SKM-1 (cell line): ENCODE measurements around the gene HACD4.

ENCODE experiments used
- DNase-seq: peaks from one replicate; lab custom pipeline; 2025; ENCODE audit not compliant: unreplicated experiment; lab: John Stamatoyannopoulos, UW

The HACD4 gene, protein sequence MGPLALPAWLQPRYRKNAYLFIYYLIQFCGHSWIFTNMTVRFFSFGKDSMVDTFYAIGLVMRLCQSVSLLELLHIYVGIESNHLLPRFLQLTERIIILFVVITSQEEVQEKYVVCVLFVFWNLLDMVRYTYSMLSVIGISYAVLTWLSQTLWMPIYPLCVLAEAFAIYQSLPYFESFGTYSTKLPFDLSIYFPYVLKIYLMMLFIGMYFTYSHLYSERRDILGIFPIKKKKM

DNA sequence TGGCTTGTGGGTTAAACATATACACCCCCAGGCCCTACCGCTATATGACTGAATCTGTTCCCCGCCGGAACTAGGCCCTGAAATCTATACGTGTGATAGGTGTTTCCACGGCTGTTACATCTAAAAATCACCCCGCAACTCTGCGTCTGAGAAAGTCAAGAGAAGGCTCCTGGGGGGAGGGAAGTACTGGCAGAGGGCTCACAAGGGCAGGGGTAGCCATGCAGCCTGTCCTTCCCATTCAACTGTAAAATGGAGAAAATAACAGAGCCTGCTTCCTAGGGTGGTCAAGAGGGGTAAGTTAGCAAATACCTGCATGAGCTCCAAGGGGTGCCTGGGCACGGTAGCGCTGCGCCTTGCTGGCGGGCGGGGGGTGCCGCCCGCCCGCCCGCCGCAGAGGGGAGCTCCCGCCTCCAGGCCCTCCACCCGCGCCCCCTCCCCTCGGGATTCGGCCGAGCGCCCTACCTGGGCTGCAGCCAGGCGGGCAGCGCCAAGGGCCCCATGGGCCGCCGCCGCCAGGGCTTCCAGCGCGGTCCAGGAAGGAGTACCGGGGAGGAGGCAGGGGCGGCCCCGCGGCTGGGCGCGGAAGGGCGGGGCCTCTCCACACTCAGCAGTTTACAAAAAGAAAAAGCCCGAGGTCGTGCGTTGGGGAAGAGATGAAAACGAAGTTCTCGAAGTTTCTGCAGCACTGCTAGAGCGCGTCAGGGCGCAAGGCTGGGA, at the start of gene HACD4:
TSS of gene HACD4 (minus strand) at position 550 of the 717 bp plus-strand sequence. CDS start at position 500, 50 bp downstream.
- DNase-seq, result no peak

DNA sequence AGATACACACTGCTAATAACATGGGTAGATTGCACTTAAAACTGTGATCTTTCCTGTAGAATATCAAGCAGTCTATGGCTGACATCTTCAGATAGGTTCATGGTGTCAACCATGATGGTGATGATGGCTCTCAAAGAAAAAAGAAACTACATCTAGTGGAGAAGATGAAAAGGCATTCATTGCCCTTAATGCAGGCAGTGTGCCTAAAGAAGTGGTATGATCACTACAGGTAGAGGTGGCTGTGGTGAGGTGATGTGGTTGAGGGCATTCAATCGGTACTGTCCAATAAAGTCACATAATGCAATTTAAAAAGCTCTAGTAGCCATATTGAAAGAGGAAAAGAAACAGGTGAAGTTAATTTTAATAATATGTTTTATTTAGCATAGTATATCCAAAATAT, 49.4 kb upstream of the HACD4 start:
- DNase-seq, result no peak

DNA sequence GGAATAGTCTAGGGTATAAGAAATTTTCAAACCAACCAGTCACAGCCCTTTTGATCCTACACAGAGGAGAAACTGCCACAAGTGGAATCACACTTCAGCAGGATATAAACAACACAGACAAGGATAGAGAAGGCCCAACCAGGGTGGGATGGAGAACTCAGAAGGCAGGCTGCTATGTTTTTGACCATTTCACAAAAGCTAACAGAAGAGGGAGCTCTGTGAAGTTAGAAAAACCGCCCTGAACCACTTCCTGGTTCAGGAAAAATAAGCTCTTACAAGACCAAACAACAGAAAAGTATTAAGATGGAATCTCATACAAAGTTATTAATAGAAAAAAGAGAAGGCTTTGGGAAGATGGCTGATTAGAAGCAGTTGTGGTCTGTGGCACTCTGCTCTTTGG, 47.3 kb upstream of the HACD4 start:
- DNase-seq, result no peak

DNA sequence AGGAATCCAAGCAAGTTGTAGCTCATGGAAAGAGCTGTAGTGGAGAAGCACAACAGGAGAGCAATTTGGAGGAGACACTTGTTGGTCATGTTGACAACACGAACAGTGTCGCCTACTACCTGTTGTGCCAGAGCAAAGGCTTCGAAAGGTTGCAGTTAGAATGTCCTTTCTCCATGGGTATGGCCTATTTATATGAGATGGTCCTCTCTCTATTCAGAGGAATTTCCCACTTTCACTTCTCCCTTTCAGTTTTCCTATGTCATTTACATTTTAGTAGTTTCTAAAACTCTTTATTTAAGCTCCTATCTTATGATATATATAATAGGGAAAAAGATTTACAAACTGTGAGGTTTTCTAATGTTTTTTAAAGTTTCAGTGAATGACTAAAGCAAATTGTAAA, 46.3 kb upstream of the HACD4 start, which contains the start of gene IFNB1:
TSS of gene IFNB1 (minus strand) at position 162 of the 400 bp plus-strand sequence. CDS start at position 89, 73 bp downstream.
- DNase-seq, result no peak

DNA sequence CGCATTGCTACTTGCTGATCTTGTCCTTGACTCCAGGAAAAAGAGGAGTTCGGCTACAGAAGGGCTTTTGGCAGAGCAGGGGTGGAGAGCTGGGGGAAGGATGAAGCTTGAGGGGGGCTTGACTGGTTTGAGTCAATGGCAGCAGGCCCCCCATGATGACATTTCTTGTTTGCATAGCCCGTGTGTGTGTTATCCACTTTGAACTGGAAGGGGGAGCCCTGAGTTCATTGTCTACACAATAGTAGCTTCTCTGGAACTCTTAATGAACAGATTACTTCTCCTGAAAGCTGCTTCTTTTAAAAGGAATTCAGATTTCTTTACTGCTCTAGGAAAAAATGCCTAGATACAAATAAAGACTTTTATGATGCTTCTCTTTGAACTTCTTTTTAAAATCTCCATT, 44.0 kb upstream of the HACD4 start:
- no peak for DNase-seq

DNA sequence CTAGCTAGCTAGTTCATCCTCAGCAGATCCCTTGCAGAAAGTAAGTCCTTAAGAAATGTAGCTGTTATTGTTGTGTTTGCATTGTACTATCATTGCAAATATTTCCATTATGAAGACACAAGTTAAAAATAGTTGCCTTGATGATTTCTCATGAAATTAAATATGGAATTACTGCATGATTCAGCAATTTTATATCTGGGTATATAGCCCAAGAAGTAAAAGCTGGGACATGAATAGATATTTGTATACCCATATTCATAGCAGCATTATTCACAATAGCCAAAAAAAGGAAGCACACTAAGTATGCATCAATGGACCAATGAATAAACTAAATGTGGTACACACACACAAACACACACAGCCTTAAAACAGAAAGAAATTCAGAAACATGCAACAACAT, 39.5 kb upstream of the HACD4 start:
- DNase-seq, result no peak

DNA sequence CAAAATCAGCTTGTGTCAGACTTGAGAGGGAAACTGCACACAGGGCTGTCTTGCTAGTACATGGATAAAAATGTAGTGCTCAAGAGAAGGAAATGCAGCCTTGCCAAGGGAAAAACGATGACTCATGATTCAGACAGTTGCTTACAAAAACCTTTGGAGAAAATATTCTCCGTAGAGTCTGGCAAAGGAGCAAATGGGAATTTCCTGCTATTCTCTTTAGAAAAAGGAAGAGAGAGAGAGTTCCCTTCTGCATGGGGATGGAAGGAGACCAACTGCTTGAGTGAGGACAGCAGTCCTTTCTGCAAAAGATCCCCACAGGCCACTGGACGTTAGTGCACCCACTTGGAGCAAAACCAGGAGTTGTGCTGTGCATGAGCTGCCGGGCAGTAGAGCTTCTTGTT, 38.7 kb upstream of the HACD4 start:
- DNase-seq, result no peak

DNA sequence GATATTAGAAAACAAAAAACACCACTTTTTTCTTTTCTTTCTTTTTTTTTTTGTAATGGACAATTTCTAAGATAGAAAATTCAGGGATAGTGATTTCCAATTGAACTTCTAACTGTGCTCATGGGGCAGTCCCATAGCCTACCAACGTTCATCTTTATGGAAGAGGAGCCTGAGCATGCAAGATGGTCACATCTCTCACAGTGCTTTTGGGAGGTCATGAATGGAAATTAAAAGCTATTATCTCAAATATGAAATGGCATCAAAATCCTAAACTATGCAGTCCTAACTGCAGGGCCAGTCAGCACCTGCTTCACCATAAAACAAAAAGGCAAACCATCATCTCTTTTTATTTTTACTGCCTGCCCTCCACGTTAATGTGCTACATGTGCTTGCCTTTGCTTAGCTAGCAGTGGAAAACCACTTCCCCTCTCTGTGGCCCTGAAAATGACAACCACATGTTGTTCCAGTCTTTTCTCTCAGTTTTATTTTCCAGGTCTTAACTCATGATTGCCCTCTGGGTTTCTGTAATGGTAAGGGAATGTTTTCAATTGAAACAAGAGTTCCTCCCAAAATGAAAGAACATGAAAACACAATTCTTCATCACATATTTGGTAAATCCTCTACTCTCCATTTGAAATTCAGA, 29.6 kb upstream of the HACD4 start:
- no peak for DNase-seq

DNA sequence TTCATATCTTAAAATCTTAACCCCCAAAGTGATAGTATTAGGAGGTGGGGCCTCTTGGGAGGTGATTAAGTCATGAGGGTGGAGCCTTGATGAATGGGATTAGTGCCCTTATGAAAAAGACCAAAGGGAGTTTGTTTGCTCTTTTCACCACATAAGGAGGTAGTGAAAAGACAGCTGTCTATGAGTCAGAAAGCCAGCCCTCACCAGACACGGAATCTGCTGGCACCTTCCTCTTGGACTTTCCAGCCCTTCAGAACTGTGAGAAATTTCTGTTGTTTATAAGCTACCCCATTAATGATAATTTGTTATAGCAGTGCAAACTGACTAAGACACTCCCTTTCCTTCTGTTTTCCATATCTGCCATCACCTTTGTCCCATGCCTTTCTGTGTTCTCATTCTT, 25.5 kb upstream of the HACD4 start:
- DNase-seq, result no peak

DNA sequence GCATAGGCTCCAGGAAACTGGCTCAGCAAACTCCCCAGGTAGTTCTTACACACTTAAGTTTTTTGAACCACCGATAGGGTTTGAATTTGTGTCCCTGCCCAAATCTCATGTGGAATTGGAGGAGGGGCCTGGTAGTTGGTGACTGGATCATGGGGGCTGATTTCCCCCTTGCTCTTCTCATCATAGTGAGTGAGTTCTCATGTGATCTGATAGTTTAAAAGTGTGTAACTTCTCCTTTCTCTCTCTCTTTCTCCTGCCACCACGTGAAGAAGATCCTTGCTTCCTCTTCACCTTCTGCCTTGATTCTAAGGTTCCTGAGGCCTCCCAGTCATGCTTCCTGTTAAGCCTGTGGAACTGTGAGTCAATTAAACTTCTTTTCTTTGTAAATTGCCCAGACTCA, 22.4 kb upstream of the HACD4 start:
- peak; percentile 7 for DNase-seq

DNA sequence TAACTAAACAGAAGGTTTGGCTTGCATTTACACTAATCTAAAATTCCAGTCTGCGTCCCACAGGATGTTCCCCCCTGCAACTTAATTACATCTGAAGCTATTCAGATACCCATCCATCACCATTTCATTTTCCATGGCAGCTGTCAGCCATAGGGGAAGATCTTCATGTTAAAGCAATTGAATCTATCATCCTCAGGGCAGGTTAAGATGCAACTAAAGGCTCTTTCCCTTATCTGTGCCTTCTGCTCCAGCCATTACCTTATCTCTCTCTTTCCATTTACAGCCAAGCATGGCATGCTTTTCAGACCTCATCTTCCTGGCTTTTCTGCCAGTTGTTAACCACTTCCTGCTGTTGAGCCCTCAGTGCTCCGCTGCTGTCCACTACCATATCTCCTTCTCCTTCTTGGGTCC, 15.8 kb upstream of the HACD4 start:
- DNase-seq, result peak; percentile 37

DNA sequence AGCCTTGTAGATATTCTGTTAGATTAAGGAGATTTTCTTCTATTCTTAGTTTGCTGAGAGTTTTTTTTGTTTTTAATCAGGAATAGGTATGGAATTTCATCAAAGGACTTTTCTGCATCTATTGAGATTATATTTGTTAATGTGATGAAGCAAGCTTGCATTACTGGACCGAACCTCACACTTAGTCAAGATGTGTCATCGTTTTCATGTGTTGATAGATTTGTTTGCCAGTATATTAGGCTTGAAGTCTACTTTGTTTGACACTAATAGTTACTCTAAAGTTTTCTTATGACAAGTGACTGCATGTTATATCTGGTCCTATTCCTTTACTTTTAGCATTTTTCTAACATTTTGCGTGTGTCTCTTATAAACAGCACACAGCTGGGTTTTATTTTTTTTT, 12.4 kb upstream of the HACD4 start:
- DNase-seq, result no peak

DNA sequence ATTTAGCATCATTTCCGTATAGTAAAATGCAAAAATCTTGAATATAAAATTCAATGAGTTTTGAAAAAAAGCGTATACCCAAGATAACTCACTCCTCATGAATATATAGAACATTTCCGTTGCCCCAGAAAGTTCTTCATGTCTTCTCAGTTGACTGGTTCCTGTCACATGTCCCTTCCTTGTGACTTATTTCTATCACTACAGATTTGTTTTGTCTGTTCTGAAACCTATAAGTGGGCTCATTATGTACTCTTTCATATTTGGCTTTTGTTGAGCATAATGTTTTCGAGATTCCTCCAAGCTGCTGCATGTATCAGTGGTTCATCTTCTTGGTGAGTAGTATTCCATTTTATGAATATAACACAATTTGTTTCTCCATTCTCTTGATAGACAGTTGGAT, 11.0 kb upstream of the HACD4 start:
- DNase-seq, result no peak

DNA sequence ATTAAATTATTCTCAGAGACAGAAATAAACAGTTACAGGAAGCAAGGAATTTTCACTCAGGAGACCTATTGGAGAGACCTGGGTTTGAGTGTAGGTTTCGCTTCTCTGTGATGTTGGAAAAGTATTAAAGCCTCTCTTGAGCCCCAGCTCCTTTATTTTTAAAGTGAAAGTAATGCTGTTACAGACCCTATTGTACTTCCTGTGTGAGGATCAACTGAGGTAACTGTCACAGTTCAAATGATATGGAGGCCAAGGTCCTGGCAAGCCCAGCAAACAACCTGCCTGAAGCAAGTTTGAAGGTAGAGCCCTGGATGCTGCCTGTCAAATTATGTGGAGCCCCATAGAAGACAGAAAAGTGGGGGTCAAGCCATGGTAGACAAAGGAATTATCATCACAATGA, 7.9 kb upstream of the HACD4 start:
- no peak for DNase-seq

DNA sequence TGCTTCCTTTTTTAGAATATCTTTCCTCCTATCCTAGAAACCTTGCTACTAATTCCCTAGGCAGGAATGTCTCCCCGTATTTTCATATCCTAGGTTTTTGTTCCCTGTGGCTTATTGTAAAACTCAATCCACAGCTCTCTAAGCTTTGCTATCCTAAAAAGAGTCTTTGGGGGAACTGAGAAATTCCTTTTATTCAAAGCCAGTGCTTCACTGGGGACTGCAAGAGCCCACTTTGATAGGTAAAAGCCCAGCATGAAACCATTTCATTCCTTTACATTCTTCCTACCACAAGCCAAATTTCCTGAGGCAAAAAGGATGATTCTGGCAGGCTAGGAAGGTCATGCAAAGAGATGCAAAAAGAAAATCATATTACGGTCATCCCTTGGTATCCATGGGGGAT, 5.8 kb upstream of the HACD4 start:
- DNase-seq, result no peak

DNA sequence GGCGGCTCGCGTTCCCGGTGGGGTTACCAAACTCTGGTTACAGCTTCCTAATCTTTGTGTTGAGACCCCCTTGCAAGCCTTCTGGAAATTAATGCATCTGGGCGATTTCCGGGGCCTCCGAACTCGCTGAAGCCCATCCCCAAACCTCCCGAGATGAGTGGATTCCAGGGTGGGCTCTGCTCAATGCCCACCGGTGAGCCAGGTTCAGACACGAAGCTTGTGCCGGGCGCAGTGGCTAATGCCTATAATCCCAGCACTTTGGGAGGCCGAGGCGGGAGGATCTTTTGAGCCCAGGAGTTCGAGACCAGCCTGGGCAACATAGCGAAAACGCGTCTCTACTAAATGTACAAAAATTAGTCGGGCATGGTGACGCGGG, 356 bp upstream of the HACD4 start:
- no peak for DNase-seq

DNA sequence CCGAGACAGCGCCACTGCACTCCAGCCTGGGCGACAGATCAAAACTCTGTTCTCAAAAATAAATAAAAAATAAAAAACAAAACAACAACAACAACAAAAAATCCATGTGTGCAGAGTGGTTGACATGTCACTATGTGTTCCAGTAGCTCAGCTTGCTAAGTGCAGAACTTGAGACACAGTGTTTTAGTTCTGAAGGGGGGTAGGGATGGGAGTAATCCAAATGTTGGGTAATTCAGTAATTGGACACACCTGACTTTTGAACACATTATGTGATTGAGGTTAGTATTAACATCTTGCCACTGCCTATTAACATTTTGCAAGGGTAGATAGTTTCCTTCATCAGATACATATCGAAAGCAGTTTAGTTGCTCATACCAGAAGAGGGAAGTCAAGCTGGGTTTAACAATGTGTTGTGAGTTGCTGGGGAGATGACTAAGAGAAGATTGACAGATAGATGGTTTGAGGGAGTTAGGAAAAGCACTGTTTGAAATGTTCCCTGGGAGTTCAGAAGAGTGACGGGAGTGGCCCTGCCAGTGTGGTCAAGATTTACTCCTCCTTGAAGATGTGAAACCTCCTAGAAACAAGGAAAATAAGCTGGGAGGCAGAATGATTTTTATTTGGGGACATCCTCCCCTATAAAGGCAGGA, 928 bp downstream of the HACD4 start:
- no peak for DNase-seq

DNA sequence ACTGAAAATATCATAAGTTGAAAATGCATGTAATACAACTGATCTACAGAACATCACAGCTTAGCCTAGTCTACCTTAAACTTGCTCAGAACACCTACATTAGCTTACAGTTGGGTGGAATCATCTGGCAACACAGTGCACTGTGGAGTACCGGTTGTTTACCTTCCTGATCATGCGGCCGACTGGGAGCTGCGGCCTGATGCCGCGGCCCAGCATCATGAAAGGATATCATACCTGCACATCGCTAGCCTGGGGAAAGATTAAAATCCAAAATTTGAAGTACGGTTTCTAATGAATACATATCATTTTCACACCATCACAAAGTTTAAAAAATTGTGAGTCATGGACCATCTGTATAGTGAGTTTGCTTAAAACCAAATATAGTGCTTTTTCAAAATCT, 1.8 kb downstream of the HACD4 start:
- no peak for DNase-seq

DNA sequence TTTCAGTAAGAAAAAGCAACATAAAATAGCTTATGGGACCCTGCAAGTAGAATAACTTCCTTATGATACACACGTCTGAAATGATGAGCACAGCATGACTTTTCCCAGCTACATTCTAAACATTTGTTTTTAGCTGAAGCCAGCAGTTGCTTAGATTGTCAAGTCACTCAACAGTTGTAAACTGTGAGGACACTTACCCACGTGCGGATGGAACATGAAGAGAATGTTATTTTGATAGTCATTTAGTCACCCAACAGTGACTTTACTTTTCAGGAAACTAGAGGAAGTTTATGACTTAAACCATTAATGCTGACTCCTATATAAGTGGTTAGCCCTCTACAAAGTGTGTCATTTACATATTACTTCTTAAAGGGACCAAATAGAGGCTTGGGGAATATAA, 3.0 kb downstream of the HACD4 start:
- no peak for DNase-seq

DNA sequence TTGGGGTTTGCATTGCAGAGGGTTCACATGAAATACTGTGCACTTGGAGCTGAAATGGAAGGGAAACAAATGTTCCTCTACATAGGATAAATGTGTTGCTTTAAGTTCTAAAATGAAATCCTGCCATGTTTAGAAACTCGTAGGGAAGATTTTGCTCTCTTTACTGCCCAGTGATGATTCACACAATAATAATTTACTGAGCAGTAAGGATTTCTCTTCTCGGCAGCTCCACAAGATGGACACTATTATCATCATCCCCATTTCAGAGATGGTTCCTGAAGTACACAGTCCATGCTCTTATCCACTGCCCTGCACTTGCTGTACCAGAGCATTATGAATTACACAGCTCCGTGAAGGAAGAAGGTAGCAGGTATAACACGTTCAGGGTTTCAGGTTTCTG, 4.1 kb downstream of the HACD4 start:
- DNase-seq, result no peak

DNA sequence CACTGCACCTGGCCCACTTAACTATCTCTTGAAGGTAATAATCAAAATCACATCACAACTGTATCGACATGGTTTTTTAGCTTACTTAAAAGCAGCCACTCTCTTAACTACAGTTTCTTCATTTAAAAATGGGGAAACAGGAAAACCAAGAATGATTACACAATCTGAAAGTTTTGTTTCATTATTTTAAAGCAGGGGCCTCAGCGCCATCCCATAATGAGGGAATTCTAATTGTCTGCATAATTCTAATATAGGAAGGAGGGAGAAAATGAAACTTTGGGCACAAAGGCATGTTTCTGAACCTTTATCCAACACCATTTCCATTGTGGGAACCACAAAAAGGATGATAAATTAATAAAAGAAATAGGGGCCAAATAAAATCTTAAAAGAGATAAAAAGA, 7.6 kb downstream of the HACD4 start:
- peak; percentile 20 for DNase-seq

DNA sequence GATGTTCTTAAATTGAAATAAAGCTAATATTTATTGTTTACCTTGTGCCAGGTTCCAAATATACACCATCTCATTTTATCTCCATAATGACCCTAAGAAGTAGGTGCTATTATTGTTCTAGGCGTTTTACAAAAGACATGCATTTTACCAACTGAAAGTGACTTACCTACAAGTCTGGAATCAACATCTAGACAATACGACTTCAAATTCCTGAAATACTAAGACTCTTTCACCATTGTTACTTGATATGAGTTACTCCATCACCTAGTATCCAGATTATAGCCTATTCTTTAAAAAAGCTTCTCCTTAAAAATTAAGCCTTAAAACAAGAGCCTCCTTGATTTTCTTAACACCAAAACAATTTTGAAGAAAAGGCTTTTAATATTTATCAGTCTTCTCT, 13.3 kb downstream of the HACD4 start:
- DNase-seq, result no peak
